Measurements from ENCODE around the gene ESRRG.
"Not testable (repeated sequence)": the region's sequence is repeated elsewhere in the genome, so short reads cannot be mapped to it uniquely, and the experiment has no call there.

Gene ESRRG

GRCh38 chr1:216723274-216723780 is at the start of gene ESRRG:
Gene ESRRG, minus strand, starts transcription at chr1:216723429. Its CDS starts 130 bp downstream, at chr1:216723299.
- peak; percentile 62 for DNase-seq

- no peak for DNase-seq
Measured at GRCh38 chr1:216771922-216772321, 48.7 kb upstream of the ESRRG start.

DNA sequence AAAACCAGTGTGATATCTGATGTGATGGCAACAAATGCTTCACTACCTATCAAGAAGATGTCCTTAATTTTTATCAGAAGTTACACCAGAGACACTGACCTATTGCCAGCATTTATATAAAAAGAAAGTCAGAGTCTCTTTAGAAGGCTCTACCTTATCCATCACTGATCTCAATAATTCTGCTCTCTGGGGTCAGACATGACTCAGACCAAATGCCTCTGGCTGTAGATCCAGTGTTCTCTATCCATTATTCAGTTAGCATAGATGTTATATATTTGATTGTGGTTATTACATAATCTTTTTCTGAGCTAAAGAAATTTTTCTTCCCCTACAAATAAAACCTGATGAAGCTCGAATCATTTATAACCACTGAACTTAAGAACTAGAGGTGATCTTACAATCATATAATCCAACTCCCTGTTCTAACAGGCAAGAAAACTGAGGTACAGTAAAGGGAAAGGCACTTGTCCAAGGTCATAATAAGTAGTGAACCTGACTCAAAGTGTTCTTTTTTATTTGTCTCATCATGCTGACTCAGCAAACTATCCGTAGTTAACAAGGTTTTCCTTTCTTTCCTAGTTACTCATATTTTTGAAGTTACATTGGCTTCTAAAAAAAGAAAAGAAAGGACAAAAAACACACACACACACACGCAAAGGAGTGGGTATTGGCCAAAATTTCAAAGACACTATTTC is 43.6 kb upstream of the ESRRG start:
- DNase-seq, result no peak

DNA sequence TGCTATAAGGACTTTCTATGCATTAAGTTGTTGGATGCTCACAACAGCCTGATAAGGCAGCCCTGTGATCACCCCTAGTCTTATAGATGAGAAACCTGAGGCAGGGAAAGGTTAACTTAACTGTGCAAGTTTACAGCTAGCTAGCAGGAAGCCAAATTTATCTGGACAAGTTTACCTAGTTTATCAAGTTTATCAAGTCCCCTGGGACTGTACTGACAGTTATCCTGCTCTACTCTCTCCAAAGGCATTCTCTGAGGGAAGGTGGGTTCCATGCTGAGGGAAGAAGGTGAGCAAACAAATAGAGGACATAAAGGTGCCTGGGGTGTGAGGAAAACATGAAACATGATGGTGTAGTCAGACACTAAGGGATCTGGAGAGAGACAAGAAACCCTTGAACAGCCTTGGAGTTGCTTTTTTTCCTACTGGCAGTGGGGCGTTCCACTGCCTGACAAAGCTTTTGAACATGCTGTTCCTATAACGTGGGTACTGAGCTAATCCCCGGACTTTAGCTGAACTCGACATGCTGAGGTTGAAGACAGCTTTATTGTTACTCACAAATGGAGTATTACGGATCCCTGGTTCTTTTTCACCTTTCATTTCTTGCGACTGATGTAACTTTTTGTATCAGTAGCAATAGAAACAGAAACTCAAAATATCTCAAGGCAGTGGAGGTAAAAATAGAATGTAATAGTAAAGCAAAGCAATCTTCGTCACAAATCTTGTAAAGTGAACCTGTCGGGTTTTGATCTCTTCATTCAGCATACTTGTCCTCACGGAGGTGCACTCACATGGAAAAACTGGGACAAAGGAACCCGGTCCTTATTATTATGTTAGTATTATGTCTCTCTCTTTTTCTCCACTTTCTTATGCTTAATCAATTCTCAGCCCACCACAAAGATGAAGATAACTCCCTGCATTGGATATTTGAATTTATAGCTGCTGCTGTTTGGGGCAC is 42.4 kb upstream of the ESRRG start:
- DNase-seq, result no peak

DNA sequence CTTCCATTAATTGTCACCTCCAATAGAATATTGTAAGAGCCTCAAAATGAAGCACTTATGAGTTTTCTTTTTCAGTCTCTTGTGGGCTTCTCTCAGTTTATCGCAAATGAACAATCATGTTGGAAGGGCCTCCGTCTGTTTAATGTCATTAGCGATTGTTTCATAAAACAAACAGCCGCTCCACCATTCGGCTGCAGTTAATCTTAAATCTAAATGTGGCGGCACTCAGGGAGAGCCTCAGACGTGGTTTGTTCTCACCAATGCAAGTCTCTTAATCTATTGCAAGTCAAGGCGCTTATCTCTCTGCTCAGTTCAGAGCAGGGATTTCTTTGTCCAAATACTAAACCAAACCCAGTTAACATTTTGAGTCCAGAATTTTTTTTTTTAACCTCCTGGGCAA is 34.9 kb upstream of the ESRRG start:
- DNase-seq, result no peak

DNA sequence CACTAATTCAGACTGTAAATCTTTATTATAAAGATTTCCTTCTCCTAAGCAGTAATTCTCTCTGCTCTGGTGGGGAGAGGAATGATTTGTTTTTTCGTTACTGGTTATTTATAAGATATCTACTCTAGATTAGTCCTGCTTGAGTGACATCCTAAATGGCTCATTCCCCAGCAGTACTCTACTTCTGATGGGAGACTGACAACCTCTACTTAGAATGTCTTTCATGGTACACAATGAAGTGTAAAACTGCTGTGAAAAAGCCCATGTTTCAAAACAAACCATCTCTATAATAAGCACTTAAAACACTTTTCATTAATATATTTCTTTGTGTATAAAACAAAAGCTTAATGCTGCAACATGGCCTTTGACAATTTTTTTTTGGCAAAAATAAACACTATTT is 33.9 kb upstream of the ESRRG start:
- no peak for DNase-seq

- DNase-seq, result no peak
Measured at GRCh38 chr1:216750961-216751360, 27.7 kb upstream of the ESRRG start.

DNA sequence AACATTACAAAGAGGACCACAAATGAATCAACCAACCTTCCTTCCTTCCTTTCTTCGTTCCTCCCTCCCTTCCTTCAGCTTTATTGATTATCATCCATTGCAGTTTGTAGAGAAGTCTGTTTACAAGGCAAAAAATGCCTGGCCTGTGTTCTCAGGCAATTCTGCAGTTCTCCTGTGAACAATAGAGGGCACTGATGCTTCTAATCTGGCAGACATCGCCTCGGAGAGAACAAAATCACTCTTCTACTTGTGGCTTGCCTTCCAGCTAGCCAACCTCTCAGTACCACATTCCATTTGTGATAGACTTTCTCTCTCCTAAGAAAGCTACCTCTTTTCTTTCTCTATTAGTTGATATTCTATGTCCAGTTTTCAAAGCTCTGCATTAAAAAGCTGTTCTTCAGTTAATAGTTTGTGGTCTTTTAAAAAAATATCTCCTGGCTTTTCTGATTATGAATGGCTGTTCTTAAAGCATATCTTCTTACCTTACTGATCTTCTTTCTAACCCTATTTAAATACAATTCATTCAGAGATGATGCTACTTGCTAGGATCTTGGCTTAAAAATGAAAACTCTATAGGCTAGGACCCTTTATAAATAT is 26.9 kb upstream of the ESRRG start:
- peak; percentile 39 for DNase-seq

DNA sequence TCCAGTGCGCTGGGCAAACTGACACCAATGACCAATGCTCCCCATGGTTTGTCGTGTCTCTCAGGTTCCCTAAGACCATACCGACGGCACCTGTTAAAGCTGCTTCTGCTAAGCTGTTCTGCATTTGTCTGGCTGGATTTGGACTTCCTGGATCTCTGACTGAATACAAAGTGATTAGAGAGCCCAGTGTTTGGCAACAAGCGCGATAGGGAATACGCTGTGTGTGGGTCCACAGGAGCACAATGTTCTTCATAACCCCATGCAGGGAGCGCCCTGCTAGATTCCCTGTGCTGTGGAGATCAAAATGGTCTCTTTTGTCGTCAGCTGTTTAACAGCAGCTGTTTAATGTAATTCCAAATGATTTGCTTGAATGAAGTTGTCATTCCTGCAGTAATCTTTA is 26.0 kb upstream of the ESRRG start:
- DNase-seq, result no peak

GRCh38 chr1:216742625-216743024 is 19.4 kb upstream of the ESRRG start:
- no peak for DNase-seq

DNA sequence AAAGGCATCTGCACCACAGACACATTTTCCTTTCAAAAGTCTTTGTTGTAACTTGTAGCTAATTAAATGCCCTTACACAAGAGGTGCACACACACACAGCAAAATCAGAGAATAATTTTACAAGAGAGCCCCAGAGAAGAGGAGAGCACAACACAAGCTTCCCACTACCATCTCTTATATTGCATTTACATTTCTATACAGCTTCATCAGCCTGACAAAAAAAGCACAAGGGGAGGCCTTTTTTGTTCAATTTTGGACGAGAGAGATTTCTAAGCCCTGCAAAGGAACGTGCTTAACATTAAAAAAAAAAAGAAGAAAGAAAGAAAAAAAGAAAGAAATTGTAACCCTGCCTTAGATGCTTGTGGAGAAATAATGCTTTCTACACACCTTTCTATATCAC is 17.1 kb upstream of the ESRRG start:
- no peak for DNase-seq

DNA sequence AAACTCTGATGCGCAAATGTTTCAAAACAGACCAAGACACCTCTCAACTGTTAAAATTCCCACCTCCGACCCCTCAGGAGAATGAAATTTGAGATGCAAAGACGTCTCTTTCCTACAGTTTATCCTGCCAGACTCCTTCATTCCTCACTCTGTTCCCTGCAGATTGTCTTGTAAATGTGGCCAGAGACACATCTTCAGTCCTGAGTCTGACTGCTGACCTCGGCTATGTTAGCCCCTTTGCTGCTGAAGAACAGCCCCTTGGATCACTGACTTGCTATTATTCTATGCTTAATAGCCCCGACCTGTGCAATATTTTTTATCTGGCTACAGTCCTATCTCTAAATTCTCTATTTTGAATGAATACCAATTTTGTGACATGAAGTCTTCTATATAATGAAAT is 16.6 kb upstream of the ESRRG start:
- DNase-seq, result no peak

DNA sequence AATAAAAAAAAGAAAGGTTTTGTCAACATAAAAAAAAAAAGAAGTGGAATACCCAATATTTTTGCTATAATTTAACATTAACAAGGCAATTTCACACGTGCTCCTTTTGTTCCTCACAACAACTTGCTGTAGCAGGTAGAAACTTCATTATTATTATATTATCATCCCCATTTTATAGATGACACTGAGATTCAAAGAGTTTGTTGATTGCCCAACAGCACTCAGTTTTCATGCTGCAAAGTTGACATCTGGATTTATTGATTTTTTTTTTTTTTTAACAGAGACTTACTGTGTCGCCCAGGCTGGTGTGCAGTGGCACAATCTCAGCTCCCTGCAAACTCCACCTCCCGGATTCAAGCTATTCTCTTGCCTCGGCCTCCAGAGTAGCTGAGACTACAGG is 8.9 kb upstream of the ESRRG start:
- DNase-seq, result no peak

DNA sequence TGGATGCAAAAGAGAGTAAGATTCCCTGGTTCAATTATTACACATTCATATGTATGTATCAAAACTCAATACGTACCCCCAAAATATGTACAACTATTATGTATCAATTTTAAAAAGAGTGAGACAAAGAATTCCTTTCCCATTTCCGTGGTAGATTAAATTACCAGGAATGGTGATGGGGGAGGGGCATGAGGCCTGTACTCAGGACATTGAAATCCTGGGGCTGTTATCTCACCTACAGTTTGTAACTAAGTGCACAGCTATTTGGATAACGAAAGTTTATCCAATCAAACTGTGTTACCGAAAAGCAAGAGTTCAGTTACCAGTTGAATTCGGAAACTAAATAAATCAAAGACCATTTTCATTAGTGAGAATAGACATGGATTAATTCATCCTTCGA is 8.3 kb upstream of the ESRRG start:
- DNase-seq, result no peak

- DNase-seq, result no peak
Measured at GRCh38 chr1:216726435-216726834, 3.2 kb upstream of the ESRRG start.

DNA sequence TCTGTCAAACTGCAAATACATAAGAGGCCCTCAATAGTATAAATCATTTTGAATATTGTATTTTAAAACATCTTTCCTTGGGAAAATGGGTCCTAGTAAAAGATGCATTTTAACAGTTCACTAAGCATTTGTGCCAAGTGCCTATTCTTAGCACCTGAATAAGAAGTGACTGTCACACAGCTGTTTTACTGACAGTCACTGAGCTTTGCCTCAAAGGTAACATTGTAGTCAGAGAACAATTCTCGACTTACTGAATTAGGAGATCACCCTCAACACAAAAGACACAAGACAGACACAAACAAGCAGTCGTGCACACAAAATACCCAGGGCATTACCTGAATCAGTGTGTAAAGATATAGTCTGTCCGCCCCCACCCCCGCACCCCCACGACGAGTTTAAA is 408 bp downstream of the ESRRG start:
- DNase-seq, result no peak

- DNase-seq, result peak; percentile 41
Measured at GRCh38 chr1:216721863-216722262, 1.4 kb downstream of the ESRRG start.

DNA sequence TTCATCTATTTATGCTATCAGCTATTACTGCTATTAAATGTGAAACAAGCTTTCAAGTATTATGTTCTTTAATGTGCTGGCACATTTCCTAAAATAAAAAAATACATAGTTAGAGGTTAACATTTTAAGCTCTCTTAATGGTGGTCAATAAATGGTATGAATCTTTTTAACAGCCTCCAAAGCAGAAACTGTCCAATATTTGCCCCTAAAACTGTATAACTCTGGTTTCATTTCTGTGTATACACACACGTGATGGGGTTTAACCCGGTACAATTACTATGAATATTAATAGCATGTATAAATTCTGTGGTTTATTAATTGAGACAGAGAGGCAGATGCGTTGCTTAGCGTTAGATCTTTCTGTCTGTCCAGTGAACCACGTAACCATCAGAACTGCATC is 2.2 kb downstream of the ESRRG start:
- no peak for DNase-seq

- DNase-seq, result no peak
Measured at GRCh38 chr1:216711712-216712111, 11.5 kb downstream of the ESRRG start.

GRCh38 chr1:216710598-216711333 is 12.5 kb downstream of the ESRRG start:
- no peak for DNase-seq

DNA sequence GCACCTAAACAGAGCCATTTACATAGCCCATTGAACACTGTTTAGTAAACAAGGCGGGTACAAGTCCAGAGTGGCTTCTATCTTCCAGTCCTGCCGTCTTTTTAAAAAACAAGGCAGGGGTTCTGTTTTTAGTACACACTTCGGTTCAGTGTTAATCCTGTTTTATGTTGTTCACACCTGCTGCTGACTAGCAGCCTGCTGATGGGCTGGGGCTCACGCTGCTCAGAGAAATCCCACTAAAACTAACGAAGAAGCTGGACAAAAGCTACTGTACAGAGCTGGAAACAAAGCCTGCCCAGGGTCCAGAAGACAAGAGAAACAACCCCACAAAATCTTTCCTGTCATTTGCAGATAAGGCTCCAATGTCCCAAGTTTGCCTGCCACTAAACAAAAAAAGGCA is 13.2 kb downstream of the ESRRG start:
- no peak for DNase-seq

GRCh38 chr1:216705676-216706075 is 17.6 kb downstream of the ESRRG start:
- DNase-seq, result peak; percentile 82

DNA sequence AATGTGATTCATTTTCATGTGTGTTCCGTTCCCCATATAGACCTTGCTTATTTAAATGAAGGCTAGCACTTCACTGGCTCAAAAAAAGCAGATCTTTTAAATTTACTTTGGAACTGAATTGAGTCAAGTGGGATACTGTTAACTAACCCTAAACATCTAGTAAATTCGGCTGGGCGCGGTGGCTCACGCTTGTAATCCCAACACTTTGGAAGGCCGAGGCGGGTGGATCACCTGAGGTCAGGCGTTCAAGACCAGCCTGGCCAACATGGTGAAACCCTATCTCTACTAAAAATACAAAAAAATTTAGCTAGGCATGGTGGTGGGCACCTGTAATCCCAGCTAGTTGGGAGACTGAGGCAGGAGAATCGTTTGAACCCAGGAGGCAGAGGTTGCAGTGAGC is 19.2 kb downstream of the ESRRG start:
- DNase-seq, result not testable (repeated sequence)

Measured in NCI-H446 treated with DMSO at 0.1 percent for 48 hours (cell line).